Thyroid gland (tissue), 4 donors: ENCODE measurements around the gene CTIF.

Experiments
- POLR2A ChIP-seq, 2 donors: fragments of 450-650 bp; IDR thresholded peaks; one replicate each; pipeline ENCODE4 v1.6.1; 2017; ENCODE audit warnings: antibody characterized with exemption in 2 of 2, mild to moderate bottlenecking in 2 of 2, moderate library complexity in 1 of 2
- TF ChIP-seq, protein P1 (sequence below), 6 experiments: fragments of 200-600 bp in 3 of 6; fragments of 450-650 bp in 3 of 6; sonication (generic) in 3 of 6; IDR thresholded peaks; one replicate each; pipeline ENCODE4 v1.5.1; 2016 to 2019; ENCODE audit warnings: antibody characterized with exemption in 6 of 6, mild to moderate bottlenecking in 2 of 6, inconsistent platforms in 1 of 6, moderate library complexity in 1 of 6

DNA sequence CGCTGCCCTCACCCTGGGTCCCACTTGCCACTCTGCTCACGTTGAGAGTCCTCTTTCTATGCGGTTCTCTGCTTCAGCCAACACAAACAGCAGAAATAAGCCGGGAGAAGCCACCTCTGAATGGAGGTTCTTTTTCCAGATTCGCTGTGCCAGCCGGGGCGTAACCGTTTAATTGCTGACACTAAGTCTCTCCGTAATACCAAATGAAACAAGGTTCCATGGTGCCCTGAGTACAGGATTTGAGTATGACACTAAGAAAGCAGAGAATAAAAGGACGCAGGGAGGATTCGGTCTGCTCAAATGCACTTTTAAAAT, 37.6 kb downstream of the CTIF start:
- TF ChIP-seq, protein P1, sequence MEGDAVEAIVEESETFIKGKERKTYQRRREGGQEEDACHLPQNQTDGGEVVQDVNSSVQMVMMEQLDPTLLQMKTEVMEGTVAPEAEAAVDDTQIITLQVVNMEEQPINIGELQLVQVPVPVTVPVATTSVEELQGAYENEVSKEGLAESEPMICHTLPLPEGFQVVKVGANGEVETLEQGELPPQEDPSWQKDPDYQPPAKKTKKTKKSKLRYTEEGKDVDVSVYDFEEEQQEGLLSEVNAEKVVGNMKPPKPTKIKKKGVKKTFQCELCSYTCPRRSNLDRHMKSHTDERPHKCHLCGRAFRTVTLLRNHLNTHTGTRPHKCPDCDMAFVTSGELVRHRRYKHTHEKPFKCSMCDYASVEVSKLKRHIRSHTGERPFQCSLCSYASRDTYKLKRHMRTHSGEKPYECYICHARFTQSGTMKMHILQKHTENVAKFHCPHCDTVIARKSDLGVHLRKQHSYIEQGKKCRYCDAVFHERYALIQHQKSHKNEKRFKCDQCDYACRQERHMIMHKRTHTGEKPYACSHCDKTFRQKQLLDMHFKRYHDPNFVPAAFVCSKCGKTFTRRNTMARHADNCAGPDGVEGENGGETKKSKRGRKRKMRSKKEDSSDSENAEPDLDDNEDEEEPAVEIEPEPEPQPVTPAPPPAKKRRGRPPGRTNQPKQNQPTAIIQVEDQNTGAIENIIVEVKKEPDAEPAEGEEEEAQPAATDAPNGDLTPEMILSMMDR (IDR thresholded peaks at IDR 0.05): no peak
- TF ChIP-seq POLR2A (IDR thresholded peaks at IDR 0.05): no peak
